Measurements from ENCODE around the gene TCF3. TPM values are rescaled to one million over a fixed set of nuclear protein-coding genes. Genes with fewer than 3 reads are reported as not detected.

TCF3 gene
- total RNA-seq, 4 donors from 2014 or later = 61.0 to 105 (median 69.0) TPM

DNA sequence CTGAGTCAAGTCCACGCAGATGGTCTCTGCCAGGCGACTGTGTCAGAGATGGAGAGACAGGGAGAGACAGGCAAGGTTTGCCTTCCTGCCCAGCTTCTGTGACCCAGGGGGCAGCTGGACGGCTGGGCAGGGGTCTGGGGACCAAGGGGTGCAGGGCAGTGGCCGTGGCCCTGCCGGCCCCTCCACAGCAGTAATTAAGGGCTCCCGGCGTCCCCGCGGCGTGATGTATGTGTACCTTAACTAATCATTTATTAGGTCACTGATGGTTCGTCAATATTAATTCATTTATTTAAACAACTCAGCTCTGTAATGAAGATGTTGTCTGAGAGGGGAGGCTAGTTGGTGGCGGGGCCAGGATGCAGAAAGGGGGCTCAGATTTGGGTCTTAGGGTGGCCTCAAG lies 28.6 kb upstream of the TCF3 start:
- no peak overlapping the region for H3K4me3 ChIP-seq (ENCODE audit: low read depth, poor library complexity, severe bottlenecking)
- intact Hi-C loops (cut with DNase I; ENCODE audit: low total_unique reads) = no loop called here
- TF ChIP-seq POLR2A (IDR thresholded peaks at IDR 0.05) (no peak), CTCF (IDR thresholded peaks at IDR 0.05) (no peak)
- 78 to 80% methylated on average over 12 of the region's 12 CpGs for WGBS, 2 donors
- no peak for DNase-seq (ENCODE audit: low spot score in 2 of 2)

DNA sequence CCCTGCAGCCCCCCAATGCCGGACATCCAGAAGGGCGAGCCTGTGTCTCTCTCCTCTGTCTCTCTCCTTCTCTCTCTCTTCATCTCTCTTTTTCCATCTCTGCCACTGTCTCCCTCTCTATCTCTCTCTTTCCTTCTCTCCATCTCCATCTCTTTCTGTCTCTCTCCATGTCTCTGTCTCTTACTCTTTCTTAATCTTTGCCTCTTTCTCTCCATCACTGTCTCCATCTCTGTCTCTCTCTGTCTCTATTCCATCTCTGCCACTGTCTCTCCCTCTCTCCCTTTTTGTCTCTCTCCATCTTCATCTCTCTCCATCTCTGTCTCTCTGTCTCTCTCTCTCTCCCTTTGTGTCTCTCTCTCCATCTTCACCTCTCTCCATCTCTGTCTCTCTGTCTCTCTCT lies 25.7 kb upstream of the TCF3 start:
- intact Hi-C loops (cut with DNase I; ENCODE audit: low total_unique reads) = loop anchor here (10.0 kb wide), 1 partner anchor 137 kb away; the partner anchor contains the start of gene ATP8B3
- DNase-seq (ENCODE audit: low spot score in 2 of 2) = no peak
- no peak overlapping the region for H3K4me3 ChIP-seq (ENCODE audit: low read depth, poor library complexity, severe bottlenecking)
- TF ChIP-seq CTCF (IDR thresholded peaks at IDR 0.05) = no peak
- no peak for TF ChIP-seq POLR2A (IDR thresholded peaks at IDR 0.05)
- 82 to 88% methylated on average over 2 of the region's 2 CpGs for WGBS, 2 donors

- 53 to 54% methylated on average over 24 to 27 of the region's 27 CpGs for WGBS, 2 donors
- no peak for DNase-seq (ENCODE audit: low spot score in 2 of 2)
- H3K4me3 ChIP-seq (ENCODE audit: low read depth, poor library complexity, severe bottlenecking) = no peak overlapping the region
- intact Hi-C loops (cut with DNase I; ENCODE audit: low total_unique reads) = loop anchor here (10.0 kb wide), 1 partner anchor 138 kb away; the partner anchor contains the start of gene ATP8B3
- TF ChIP-seq CTCF (IDR thresholded peaks at IDR 0.05) (no peak), POLR2A (IDR thresholded peaks at IDR 0.05) (no peak)
Measured at GRCh38 chr19:1676351-1677266, 24.2 kb upstream of the TCF3 start.

DNA sequence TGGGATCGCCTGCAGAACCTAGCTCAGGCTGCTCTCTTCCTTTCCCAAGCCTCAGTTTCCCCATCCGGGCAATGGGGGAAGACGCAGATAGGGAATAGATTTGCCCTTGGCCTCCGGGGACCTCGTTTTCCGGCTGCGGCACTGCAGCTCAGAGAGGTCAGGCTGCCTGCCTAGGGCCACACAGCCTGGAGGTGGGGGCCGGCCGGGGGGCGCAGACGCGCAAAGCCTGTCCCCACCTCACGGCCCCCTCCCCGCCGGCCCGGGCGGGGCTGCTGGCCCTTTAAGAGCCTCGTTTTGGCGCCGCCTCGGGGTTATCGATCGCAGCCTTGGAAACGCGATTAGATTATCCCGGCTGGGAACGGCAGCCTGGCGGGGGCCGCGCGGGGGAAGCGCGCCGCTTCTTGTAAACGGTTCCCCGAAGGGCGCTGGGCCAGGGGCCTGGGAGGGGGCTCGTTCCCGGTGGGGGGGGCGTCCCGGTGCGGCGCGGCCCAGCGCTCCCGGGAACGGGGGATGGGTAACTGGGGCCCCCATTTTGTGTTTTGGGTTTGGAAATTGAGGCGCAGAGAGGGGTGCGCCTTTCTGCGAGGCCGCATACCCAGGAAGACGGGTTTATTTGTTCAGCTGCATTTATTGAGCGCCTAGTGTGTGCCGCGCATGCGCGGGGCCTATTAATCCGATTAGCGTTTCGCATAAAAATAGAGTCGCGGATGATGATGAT lies 23.4 kb upstream of the TCF3 start:
- TF ChIP-seq POLR2A (IDR thresholded peaks at IDR 0.05) = no peak
- no peak overlapping the region for H3K4me3 ChIP-seq (ENCODE audit: low read depth, poor library complexity, severe bottlenecking)
- no peak for DNase-seq (ENCODE audit: low spot score in 2 of 2)
- intact Hi-C loops (cut with DNase I; ENCODE audit: low total_unique reads) = loop anchor here (10.0 kb wide), 1 partner anchor 139 kb away; the partner anchor contains the start of gene ATP8B3
- WGBS, 2 donors = 8 to 10% methylated on average over 35 to 60 of the region's 62 CpGs

DNA sequence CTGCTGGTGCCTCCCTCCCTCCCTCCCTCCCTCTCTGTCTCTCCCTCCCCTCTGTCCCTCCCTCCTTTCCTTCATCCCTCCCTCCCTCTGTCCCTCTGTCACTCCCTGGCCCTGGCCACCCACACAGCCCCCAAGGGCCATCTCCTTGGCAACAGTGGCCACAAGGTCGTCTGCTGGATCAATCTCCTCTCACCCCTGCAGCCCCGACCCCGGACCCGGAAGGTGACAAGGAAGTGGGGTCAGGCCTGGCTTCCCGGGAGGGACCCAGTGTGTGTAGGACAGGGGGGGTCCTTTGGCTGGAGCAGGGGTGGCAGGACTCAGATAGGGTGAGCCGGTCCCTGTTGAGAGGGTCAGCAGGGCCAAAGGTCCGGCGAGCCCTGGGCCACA lies 21.9 kb upstream of the TCF3 start:
- no peak for TF ChIP-seq CTCF (IDR thresholded peaks at IDR 0.05)
- TF ChIP-seq POLR2A (IDR thresholded peaks at IDR 0.05) = no peak
- no peak for DNase-seq (ENCODE audit: low spot score in 2 of 2)
- 55 to 66% methylated on average over 5 to 8 of the region's 8 CpGs for WGBS, 2 donors
- no peak overlapping the region for H3K4me3 ChIP-seq (ENCODE audit: low read depth, poor library complexity, severe bottlenecking)
- intact Hi-C loops (cut with DNase I; ENCODE audit: low total_unique reads) = loop anchor here (5.0 to 10.0 kb wide), 2 partner anchors 127 to 141 kb away; partner anchors contain the start of gene ATP8B3

All from lower leg skin (tissue), 4 donors.